ENCODE data around the gene ZFP91. TPM values are rescaled to one million over a fixed set of nuclear protein-coding genes. Genes with fewer than 3 reads are reported as not detected.

The ZFP91 gene
- total and polyA plus RNA-seq, 2 of the 13 experiments (the other 11 are each of a cell fraction or from before 2014, with no cell fraction given) = 13.5 to 38.6 TPM

DNA sequence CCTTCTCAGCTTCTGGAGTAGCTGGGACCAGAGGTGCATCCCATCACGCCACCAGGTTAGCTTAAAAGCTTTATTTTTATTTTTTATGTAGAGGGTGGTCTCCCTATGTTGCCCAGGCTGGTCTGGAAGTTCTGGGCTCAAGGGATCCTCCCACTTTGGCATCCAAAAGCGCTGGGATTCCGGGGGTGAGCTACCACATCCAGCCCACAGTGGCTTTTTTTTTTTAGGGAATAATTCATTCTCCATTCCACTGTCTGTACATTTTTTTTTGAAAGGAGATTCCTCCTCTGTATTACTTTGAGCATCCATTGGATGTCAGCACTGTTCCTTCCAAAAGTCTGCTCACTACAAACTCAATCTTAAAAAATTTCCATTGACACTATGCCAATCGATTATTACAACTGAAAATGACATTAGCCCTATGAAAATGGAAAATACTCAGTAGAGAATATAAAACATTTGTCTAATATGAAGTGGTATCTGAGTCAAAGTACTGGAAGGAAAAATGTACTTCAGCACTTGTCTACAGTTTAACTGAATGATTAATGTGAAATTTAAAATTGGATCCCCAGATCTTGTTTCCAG, 1.9 kb upstream of the ZFP91 start (continued):
- TF ChIP-seq SMC3 (IDR thresholded peaks at IDR 0.05; ENCODE audit: low read length) = peak; percentile 47
- 0 out of 2 replicates have a peak, but pooled peaks have one; percentile 6 for TF ChIP-seq SOX5 (CRISPR knock-in tag; IDR thresholded peaks at IDR 0.05; ENCODE audit: borderline replicate concordance)
- peak; percentile 12; the same call in 1 of the 2 replicates for TF ChIP-seq KLF12 (CRISPR knock-in tag; IDR thresholded peaks at IDR 0.05; ENCODE audit: borderline replicate concordance)

DNA sequence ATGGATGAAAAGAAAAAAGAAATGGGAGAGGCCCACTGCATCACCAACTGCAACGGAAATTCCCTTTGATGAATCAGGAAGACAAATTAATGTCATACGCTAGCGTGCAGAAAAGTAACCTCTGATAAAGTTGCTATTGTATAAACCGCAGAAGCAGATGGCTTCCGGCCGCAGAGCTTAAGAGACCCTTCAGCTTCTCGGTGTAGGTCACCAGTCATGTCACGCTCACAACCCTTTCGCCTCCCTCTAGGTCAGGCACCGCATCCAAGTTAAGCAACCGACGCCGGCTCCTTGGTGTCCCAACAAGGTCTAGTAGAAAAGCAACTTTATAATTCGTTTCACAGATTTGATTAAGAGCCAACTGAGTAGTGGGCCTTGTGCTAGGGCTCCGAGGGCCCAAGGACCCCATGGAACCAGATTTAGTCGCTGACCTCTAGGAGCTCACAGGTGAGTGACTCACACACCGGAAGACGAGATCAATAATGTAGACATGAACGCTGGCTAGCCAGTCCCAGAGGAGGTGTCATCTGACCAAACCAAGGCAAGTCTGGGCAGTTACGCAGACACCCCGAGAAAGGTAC, 1.2 kb upstream of the ZFP91 start:
- peaks cover 37% of the 10 kb centered on the region for H3K79me2 ChIP-seq (ENCODE audit: insufficient read depth, low read length)
- CTCF ChIA-PET (ENCODE audit: low intra/inter-chr PET ratio, low total read pairs) = interaction anchor here (1.8 kb wide), 1 partner anchor 211 kb away, joined by 4 read pairs; no protein-coding TSS in a partner anchor
- no peak for TF ChIP-seq ZNF33B (CRISPR knock-in tag; IDR thresholded peaks at IDR 0.05)
- TF ChIP-seq ETV5 (CRISPR knock-in tag; IDR thresholded peaks at IDR 0.05; ENCODE audit: borderline replicate concordance) = peak; percentile 89
- TF ChIP-seq KAT2B (IDR thresholded peaks at IDR 0.05; ENCODE audit: borderline replicate concordance, low read depth, low read length) = peak; percentile 36; the same call in 1 of the 2 replicates
- TF ChIP-seq ZNF225 (CRISPR knock-in tag; IDR thresholded peaks at IDR 0.05) = peak; percentile 55; the same call in 1 of the 2 replicates
- TF ChIP-seq FOXA1 (IDR thresholded peaks at IDR 0.05) = no peak
- TF ChIP-seq FOXA1 (CRISPR knock-in tag; IDR thresholded peaks at IDR 0.05) = no peak
- no peak for TF ChIP-seq ELF1 (CRISPR knock-in tag; IDR thresholded peaks at IDR 0.05)
- TF ChIP-seq SRSF1 (optimal IDR thresholded peaks at IDR 0.05; ENCODE audit: low read depth, low read length) = no peak
- peak; percentile 52 for TF ChIP-seq ZNF781 (CRISPR knock-in tag; IDR thresholded peaks at IDR 0.05; ENCODE audit: borderline replicate concordance, not compliant biosample characterization)
- TF ChIP-seq ZFX (CRISPR knock-in tag; IDR thresholded peaks at IDR 0.05; ENCODE audit: low read depth) = peak; percentile 86
- TF ChIP-seq, protein P1, sequence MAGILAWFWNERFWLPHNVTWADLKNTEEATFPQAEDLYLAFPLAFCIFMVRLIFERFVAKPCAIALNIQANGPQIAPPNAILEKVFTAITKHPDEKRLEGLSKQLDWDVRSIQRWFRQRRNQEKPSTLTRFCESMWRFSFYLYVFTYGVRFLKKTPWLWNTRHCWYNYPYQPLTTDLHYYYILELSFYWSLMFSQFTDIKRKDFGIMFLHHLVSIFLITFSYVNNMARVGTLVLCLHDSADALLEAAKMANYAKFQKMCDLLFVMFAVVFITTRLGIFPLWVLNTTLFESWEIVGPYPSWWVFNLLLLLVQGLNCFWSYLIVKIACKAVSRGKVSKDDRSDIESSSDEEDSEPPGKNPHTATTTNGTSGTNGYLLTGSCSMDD (CRISPR knock-in tag; IDR thresholded peaks at IDR 0.05) = no peak
- TF ChIP-seq ZBTB38 (CRISPR knock-in tag; IDR thresholded peaks at IDR 0.05) = 0 out of 2 replicates have a peak, but pooled peaks have one; percentile 34
- TF ChIP-seq ISX (CRISPR knock-in tag; conservative IDR thresholded peaks at IDR 0.05) = 0 out of 2 replicates have a peak, but pooled peaks have one; percentile 31
- TF ChIP-seq MYC (CRISPR knock-in tag; IDR thresholded peaks at IDR 0.05; ENCODE audit: borderline replicate concordance) = peak; percentile 36; the same call in 1 of the 2 replicates
- peak; percentile 62 for TF ChIP-seq POLR2G (IDR thresholded peaks at IDR 0.05; ENCODE audit: low read depth, low read length)
- TF ChIP-seq ZNF790 (CRISPR knock-in tag; IDR thresholded peaks at IDR 0.05; ENCODE audit: borderline replicate concordance) = 0 out of 2 replicates have a peak, but pooled peaks have one; percentile 51
- TF ChIP-seq MAZ (IDR thresholded peaks at IDR 0.05; ENCODE audit: borderline replicate concordance, low read depth, low read length) = no peak
- TF ChIP-seq MAZ (CRISPR knock-in tag; IDR thresholded peaks at IDR 0.05; ENCODE audit: low read depth) = no peak; the same call in 1 of the 2 replicates
- TF ChIP-seq NFE2 (CRISPR knock-in tag; IDR thresholded peaks at IDR 0.05) = no peak
- TF ChIP-seq ZNF441 (CRISPR knock-in tag; IDR thresholded peaks at IDR 0.05; ENCODE audit: borderline replicate concordance) = no peak; the same call in 1 of the 2 replicates
- no peak for TF ChIP-seq ZNF260 (CRISPR knock-in tag; IDR thresholded peaks at IDR 0.05; ENCODE audit: borderline replicate concordance, low read depth)

More for the DNA sequence above, 1.2 kb upstream of the ZFP91 start:
- peaks cover 41% of the 10 kb centered on the region for H3K4me1 ChIP-seq (ENCODE audit: insufficient read depth, low read length)
- peak; percentile 33 for DNase-seq (ENCODE audit: low spot score)
- peaks cover 25% of the 10 kb centered on the region for H4K20me1 ChIP-seq (ENCODE audit: insufficient read depth, low read length)
- intact Hi-C loops (cut with micrococcal nuclease; ENCODE audit: unreplicated experiment) (loop anchor here (1.0 kb wide), 2 partner anchors 41 to 52 kb away; no protein-coding TSS in a partner anchor), in situ Hi-C loops (cut with HindIII; ENCODE audit: extremely low pct_ligation_motif_present, low pct_unique_long_range_greater_than_20kb) (no loop called here)
- H3K36me3 ChIP-seq (replicated peaks in 1 of 2; ENCODE audit: control insufficient read depth in 1 of 2, insufficient read depth in 2 of 2, low read length in 2 of 2) = no peaks in the 10 kb centered on the region
- H3K9me3 ChIP-seq (ENCODE audit: low read length) = no peaks in the 10 kb centered on the region
- H3K4me2 ChIP-seq (ENCODE audit: low read depth, low read length) = peak overlapping the region; percentile 78
- no peaks in the 10 kb centered on the region for H3K27me3 ChIP-seq (ENCODE audit: control insufficient read depth in 1 of 2, insufficient read depth in 2 of 2, low read length in 2 of 2)
- 1% methylated on average over 20 of the region's 21 CpGs for WGBS (ENCODE audit: low lambda C conversion rate)
- BruUV-seq (replicated peaks) = TSS peak; percentile 76
- peak; percentile 71 for ATAC-seq
- POLR2A ChIA-PET = interaction anchor here (0.6 to 3.3 kb wide), 6 partner anchors 9 to 1010 kb away, joined by 3 to 18 read pairs (median 6); partner anchors contain the start of gene UBE2L6
- no peak for FAIRE-seq
- peak overlapping the region; percentile 74 to 98 (median 82) for H3K4me3 ChIP-seq (replicated peaks in 1 of 3; ENCODE audit: insufficient read depth in 1 of 3, low read depth in 2 of 3, low read length in 3 of 3)
- H3K9ac ChIP-seq (ENCODE audit: insufficient read depth, low read depth, low read length) = peak overlapping the region; percentile 100
- H3K27ac ChIP-seq (ENCODE audit: extremely low read length, insufficient read depth, low read length) = peak overlapping the region; percentile 99
- H2AFZ ChIP-seq (ENCODE audit: low read length) = peak overlapping the region; percentile 59
